ENCODE data around the gene MRFAP1L1. TPM values are rescaled to one million over a fixed set of nuclear protein-coding genes. Genes with fewer than 3 reads are reported as not detected.

The MRFAP1L1 gene
- total RNA-seq, 2 experiments from 2014 or later, result 26.6 to 27.0 TPM

DNA sequence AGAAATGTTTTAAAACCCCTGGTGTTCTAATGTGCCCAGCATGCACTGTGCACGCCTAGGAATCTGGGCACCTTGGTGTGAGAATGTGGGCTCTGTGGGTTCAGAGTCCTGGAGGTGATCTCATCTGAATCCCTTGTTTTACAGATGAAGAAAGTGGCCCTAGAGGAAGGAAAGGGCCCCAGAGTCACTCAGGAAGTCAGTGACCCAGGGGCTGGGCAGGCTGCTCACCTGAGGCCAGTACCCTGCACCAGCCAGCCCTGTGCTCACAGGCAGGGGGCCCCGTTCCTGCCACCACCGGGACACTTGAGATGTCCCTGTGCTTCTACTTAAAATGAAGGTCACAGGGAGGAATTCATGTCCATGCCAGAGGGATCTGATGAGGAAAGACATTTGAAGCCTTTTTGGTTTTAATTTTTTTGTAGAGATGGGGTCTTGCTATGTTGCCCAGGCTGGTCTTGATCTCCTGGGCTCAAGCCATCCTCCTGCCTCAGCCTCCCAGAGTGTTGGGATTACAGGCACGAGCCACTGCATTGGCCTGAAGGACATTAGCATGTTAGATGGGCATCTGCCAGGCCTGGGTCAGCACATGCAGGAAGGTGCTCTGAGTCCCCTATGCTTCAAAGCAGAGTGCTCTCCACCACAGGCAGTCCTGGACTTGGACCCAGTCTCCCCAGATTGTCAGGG is 23.4 kb downstream of the MRFAP1L1 start:
- intact Hi-C loops (cut with DNase I, micrococcal nuclease), result no loop called here
- no peaks in the 10 kb centered on the region for H3K27me3 ChIP-seq (ENCODE audit: control insufficient read depth in 1 of 2, insufficient read depth in 2 of 2, low read length in 2 of 2)
- H3K36me3 ChIP-seq (ENCODE audit: insufficient read depth, low read length), result peaks cover 2% of the 10 kb centered on the region
- no peaks in the 10 kb centered on the region for H3K9me3 Mint-ChIP-seq
- no peak overlapping the region for H3K4me3 Mint-ChIP-seq
- peaks cover 67% of the 10 kb centered on the region for H3K4me1 ChIP-seq (ENCODE audit: insufficient read depth, low read length)
- DNase-seq (no peak), ATAC-seq (ENCODE audit: poor library complexity) (no peak)
- TF ChIP-seq, protein P1, sequence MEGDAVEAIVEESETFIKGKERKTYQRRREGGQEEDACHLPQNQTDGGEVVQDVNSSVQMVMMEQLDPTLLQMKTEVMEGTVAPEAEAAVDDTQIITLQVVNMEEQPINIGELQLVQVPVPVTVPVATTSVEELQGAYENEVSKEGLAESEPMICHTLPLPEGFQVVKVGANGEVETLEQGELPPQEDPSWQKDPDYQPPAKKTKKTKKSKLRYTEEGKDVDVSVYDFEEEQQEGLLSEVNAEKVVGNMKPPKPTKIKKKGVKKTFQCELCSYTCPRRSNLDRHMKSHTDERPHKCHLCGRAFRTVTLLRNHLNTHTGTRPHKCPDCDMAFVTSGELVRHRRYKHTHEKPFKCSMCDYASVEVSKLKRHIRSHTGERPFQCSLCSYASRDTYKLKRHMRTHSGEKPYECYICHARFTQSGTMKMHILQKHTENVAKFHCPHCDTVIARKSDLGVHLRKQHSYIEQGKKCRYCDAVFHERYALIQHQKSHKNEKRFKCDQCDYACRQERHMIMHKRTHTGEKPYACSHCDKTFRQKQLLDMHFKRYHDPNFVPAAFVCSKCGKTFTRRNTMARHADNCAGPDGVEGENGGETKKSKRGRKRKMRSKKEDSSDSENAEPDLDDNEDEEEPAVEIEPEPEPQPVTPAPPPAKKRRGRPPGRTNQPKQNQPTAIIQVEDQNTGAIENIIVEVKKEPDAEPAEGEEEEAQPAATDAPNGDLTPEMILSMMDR (IDR thresholded peaks at IDR 0.05), result no peak
- H3K4me3 ChIP-seq (ENCODE audit: low read length), result no peak overlapping the region
- H3K36me3 Mint-ChIP-seq (ENCODE audit: low read depth), result peaks cover 3% of the 10 kb centered on the region
- H3K27ac ChIP-seq (ENCODE audit: low read depth in 1 of 2, low read length in 2 of 2), result no peak overlapping the region
- ChIA-PET CTCF (interaction anchor here (5.2 kb wide), 1 partner anchor 11 kb away, joined by 39 read pairs; a partner anchor contains a TSS), POLR2A (interaction anchor here (1.0 to 3.1 kb wide), 5 partner anchors 11 to 45 kb away, joined by 3 to 16 read pairs (median 7); partner anchors contain the start of genes MRFAP1 and MRFAP1L1)
- H3K4me1 Mint-ChIP-seq (ENCODE audit: low read depth), result peaks cover 51% of the 10 kb centered on the region
- no peaks in the 10 kb centered on the region for H3K27me3 Mint-ChIP-seq
- peaks cover 0 to under 1% of the 10 kb centered on the region in 2 experiments for H3K9me3 ChIP-seq (ENCODE audit: control insufficient read depth in 1 of 2, insufficient read depth in 1 of 2, low read length in 2 of 2)
- peak overlapping the region; percentile 91 for H3K27ac Mint-ChIP-seq

DNA sequence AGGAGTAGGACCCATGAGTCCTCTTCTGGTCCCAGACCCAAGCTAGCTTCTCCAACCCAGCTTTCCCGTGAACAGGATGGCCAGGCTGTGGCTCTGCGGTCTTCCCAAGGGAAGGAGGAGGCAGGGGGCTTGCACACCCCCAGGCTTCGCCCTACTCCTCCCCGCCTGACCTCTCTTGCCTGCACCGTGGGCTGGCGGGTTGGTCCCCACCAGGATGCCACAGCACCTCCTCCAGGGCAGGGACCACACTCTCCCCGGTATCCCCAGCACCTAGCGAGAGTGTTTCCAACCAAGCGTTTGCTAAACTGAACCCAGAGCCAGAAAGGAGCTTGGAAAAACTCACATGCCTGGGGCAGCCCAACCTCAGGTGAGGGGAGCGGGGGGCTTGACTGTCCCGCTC is 25.0 kb downstream of the MRFAP1L1 start:
- Histone ChIP-seq H3K27ac (ENCODE audit: low read depth in 1 of 2, low read length in 2 of 2) (no peak overlapping the region), H3K27me3 (ENCODE audit: control insufficient read depth in 1 of 2, insufficient read depth in 2 of 2, low read length in 2 of 2) (no peaks in the 10 kb centered on the region), H3K4me3 (ENCODE audit: low read length) (no peak overlapping the region), H3K9me3 (ENCODE audit: control insufficient read depth in 1 of 2, insufficient read depth in 1 of 2, low read length in 2 of 2) (peaks cover 9 to 12% of the 10 kb centered on the region in 2 experiments), H3K36me3 (ENCODE audit: insufficient read depth, low read length) (peaks cover 2% of the 10 kb centered on the region), H3K4me1 (ENCODE audit: insufficient read depth, low read length) (peaks cover 54% of the 10 kb centered on the region)
- H3K27ac Mint-ChIP-seq, result no peak overlapping the region
- ChIA-PET POLR2A (interaction anchor here (1.0 to 3.1 kb wide), 3 partner anchors 9 to 25 kb away, joined by 3 to 15 read pairs (median 4); partner anchors contain the start of gene MRFAP1L1), CTCF (no interaction called here)
- intact Hi-C loops (cut with DNase I, micrococcal nuclease), result no loop called here
- no peak for DNase-seq
- peaks cover 9% of the 10 kb centered on the region for H3K36me3 Mint-ChIP-seq (ENCODE audit: low read depth)
- H3K9me3 Mint-ChIP-seq, result no peaks in the 10 kb centered on the region
- TF ChIP-seq, protein P1 (IDR thresholded peaks at IDR 0.05), result no peak
- peaks cover 36% of the 10 kb centered on the region for H3K4me1 Mint-ChIP-seq (ENCODE audit: low read depth)
- H3K27me3 Mint-ChIP-seq, result no peaks in the 10 kb centered on the region
- H3K4me3 Mint-ChIP-seq, result no peak overlapping the region
- no peak for ATAC-seq (ENCODE audit: poor library complexity)

DNA sequence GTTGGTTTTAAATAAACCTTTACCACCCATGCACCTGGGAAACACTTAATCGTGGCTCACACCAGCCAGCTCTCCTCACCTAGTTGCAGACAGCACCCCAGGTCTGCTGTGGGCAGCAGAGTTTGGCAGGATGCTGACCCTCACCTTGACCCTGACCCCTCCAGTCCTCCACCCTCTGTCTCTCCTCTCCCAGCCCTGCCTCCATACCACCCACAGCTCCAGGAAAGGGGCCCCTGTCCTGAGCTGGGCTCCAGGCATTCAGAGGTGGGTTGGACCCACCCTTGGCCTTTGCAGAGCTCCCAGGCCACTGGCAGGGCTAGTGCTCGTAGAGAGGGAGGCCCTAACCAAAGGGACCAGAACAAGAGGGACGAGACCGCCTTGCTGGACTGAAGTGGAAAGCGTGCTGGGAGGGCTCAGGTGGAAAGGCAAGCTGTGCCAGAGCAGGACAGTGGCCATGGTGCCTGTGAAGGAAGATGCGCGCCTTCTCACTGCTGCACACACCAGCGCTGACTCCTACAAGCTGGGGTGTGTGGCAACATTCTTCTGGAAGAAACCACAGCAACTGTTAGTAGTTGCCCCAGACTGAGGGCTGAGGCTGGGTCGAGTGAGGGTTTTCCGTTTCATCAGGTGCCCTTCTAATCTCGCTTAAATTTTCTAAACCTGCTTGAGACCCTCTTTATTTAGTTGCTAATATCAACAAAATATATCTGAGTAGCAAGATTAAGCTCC is 26.6 kb downstream of the MRFAP1L1 start:
- H3K4me1 ChIP-seq (ENCODE audit: insufficient read depth, low read length), result peaks cover 48% of the 10 kb centered on the region
- Mint-ChIP-seq H3K4me3 (no peak overlapping the region), H3K27me3 (no peaks in the 10 kb centered on the region), H3K27ac (no peak overlapping the region), H3K4me1 (ENCODE audit: low read depth) (peaks cover 32% of the 10 kb centered on the region), H3K9me3 (no peaks in the 10 kb centered on the region), H3K36me3 (ENCODE audit: low read depth) (peaks cover 22% of the 10 kb centered on the region)
- no peaks in the 10 kb centered on the region for H3K27me3 ChIP-seq (ENCODE audit: control insufficient read depth in 1 of 2, insufficient read depth in 2 of 2, low read length in 2 of 2)
- no peak overlapping the region for H3K27ac ChIP-seq (ENCODE audit: low read depth in 1 of 2, low read length in 2 of 2)
- peaks cover 9 to 19% of the 10 kb centered on the region in 2 experiments for H3K9me3 ChIP-seq (ENCODE audit: control insufficient read depth in 1 of 2, insufficient read depth in 1 of 2, low read length in 2 of 2)
- intact Hi-C loops (cut with DNase I, micrococcal nuclease), result no loop called here
- peaks cover 2% of the 10 kb centered on the region for H3K36me3 ChIP-seq (ENCODE audit: insufficient read depth, low read length)
- CTCF ChIA-PET, result interaction anchor here (0.8 kb wide), 1 partner anchor 8 kb away, joined by 3 read pairs; no protein-coding TSS in a partner anchor
- DNase-seq (no peak), ATAC-seq (ENCODE audit: poor library complexity) (no peak)
- TF ChIP-seq, protein P1 (IDR thresholded peaks at IDR 0.05), result no peak
- POLR2A ChIA-PET, result interaction anchor here (3.1 kb wide), 1 partner anchor 8 kb away, joined by 15 read pairs; no protein-coding TSS in a partner anchor
- H3K4me3 ChIP-seq (ENCODE audit: low read length), result no peak overlapping the region

Data from CD4-positive, alpha-beta T cell (primary cell).